HL-60 (cell line): Measurements from ENCODE around the gene SPINK2.

ENCODE experiments used
- DNase-seq, 2 experiments: peaks; one replicate each; pipeline ENCODE4 v3.0.0-alpha.2; 2010 to 2020; ENCODE audit warnings: low read depth in 1 of 2, low spot score in 1 of 2
- H3K27ac ChIP-seq: fragments of 250-450 bp; sonication (Bioruptor Pico); replicated peaks from 2 replicates; pipeline ENCODE4 v1.5.1; 2020; ENCODE audit warnings: mild to moderate bottlenecking, moderate library complexity
- H3K27me3 ChIP-seq: fragments of 250-450 bp; sonication (Bioruptor Pico); 2 replicates; pipeline ENCODE4 v1.5.1; 2021; ENCODE audit warnings: mild to moderate bottlenecking, moderate library complexity; ENCODE audit not compliant: insufficient read depth, poor library complexity, severe bottlenecking
- H3K4me3 ChIP-seq: replicated peaks from 2 replicates; pipeline ENCODE4 v1.5.1; 2011; ENCODE audit warnings: mild to moderate bottlenecking, control low read depth, low read length; ENCODE audit not compliant: insufficient read depth
- CTCF ChIP-seq: IDR thresholded peaks from one replicate; pipeline ENCODE4 v1.5.1; 2011; ENCODE audit warnings: low read length, control low read depth, inconsistent platforms; ENCODE audit not compliant: insufficient read depth
- GABPA ChIP-seq: IDR thresholded peaks from 2 replicates; pipeline ENCODE4 v1.6.1; 2012; ENCODE audit warnings: low read depth
- POLR2AphosphoS5 ChIP-seq: IDR thresholded peaks from 2 replicates; pipeline ENCODE4 v1.6.1; 2012; ENCODE audit warnings: low read depth
- SPI1 ChIP-seq: IDR thresholded peaks from 2 replicates; pipeline ENCODE4 v1.6.1; 2012; ENCODE audit warnings: low read depth, mild to moderate bottlenecking, borderline replicate concordance
- TF ChIP-seq, protein P1 (sequence below): IDR thresholded peaks from 2 replicates; pipeline ENCODE4 v1.6.1; 2012; ENCODE audit warnings: low read depth; ENCODE audit not compliant: insufficient replicate concordance

Gene SPINK2

GRCh38 chr4:56767567-56767966, 53.9 kb downstream of the SPINK2 start:
- TF ChIP-seq POLR2AphosphoS5 (no peak), CTCF (no peak), SPI1 (no peak), GABPA (no peak)
- TF ChIP-seq, protein P1, sequence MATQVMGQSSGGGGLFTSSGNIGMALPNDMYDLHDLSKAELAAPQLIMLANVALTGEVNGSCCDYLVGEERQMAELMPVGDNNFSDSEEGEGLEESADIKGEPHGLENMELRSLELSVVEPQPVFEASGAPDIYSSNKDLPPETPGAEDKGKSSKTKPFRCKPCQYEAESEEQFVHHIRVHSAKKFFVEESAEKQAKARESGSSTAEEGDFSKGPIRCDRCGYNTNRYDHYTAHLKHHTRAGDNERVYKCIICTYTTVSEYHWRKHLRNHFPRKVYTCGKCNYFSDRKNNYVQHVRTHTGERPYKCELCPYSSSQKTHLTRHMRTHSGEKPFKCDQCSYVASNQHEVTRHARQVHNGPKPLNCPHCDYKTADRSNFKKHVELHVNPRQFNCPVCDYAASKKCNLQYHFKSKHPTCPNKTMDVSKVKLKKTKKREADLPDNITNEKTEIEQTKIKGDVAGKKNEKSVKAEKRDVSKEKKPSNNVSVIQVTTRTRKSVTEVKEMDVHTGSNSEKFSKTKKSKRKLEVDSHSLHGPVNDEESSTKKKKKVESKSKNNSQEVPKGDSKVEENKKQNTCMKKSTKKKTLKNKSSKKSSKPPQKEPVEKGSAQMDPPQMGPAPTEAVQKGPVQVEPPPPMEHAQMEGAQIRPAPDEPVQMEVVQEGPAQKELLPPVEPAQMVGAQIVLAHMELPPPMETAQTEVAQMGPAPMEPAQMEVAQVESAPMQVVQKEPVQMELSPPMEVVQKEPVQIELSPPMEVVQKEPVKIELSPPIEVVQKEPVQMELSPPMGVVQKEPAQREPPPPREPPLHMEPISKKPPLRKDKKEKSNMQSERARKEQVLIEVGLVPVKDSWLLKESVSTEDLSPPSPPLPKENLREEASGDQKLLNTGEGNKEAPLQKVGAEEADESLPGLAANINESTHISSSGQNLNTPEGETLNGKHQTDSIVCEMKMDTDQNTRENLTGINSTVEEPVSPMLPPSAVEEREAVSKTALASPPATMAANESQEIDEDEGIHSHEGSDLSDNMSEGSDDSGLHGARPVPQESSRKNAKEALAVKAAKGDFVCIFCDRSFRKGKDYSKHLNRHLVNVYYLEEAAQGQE = no peak
- no peak for DNase-seq
- Histone ChIP-seq H3K27me3 (no peaks in the 10 kb centered on the region), H3K27ac (no peak overlapping the region), H3K4me3 (no peak overlapping the region)

DNA sequence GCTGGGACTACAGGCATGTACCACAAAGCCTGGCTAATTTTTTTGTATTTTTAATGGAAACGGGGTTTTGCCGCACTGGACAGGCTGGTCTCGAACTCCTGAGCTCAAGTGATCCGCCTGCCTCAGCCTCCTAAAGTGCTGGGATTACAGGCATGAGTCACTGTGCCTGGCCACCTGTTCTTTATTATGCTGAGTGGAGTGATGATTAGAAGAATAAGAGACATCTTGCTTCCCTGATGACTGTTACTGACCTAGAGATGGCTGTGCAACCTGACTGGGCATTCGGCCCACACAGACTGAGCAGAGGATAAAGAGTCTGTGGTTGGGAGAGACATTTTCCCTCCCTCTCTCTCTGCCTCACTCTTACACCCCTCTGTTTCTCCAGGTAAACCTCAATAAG, 56.7 kb downstream of the SPINK2 start:
- no peak for TF ChIP-seq GABPA
- TF ChIP-seq SPI1 = no peak
- TF ChIP-seq, protein P1 = no peak
- no peak for TF ChIP-seq POLR2AphosphoS5
- TF ChIP-seq CTCF = no peak
- H3K27ac ChIP-seq = no peak overlapping the region
- H3K4me3 ChIP-seq = no peak overlapping the region
- H3K27me3 ChIP-seq = no peaks in the 10 kb centered on the region
- DNase-seq = no peak

DNA sequence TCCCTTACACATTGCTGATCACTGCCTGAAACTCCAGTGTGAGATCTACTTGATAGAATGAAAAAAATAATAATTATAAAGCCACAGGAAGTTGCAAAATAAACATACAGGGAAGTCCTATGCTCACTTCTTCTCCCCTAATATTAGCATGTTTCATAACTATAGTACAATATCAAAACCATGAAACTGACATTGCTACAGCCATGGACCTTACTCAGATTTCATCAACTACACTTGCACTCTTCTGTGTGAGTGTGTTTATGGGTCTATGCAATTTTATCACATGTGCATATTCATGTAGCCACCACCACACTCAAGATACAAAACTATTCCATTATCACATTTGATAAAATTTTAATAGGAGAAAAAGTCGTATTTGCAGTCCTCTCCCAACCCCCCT, 57.3 kb downstream of the SPINK2 start:
- Histone ChIP-seq H3K4me3 (no peak overlapping the region), H3K27me3 (no peaks in the 10 kb centered on the region), H3K27ac (no peak overlapping the region)
- TF ChIP-seq SPI1 = no peak
- no peak for TF ChIP-seq POLR2AphosphoS5
- TF ChIP-seq CTCF = no peak
- TF ChIP-seq, protein P1 = no peak
- no peak for TF ChIP-seq GABPA
- peak in 1 of 2 experiments; percentile 5 for DNase-seq
